PC-3 (cell line): Measurements from ENCODE around the gene AUTS2.

Source experiments
- EZH2 ChIP-seq: fragments of 300-600 bp; sonication (generic); IDR thresholded peaks from one replicate; pipeline ENCODE4 v1.6.1; 2017; ENCODE audit warnings: antibody characterized with exemption, mild to moderate bottlenecking, low read length; ENCODE audit not compliant: unreplicated experiment
- EZH2phosphoT487 ChIP-seq: fragments of 300-600 bp; sonication (generic); IDR thresholded peaks from 2 replicates; pipeline ENCODE4 v1.6.1; 2018; ENCODE audit warnings: mild to moderate bottlenecking, antibody characterized with exemption, low read length, borderline replicate concordance
- TF ChIP-seq, protein P1 (sequence below): fragments of 300-600 bp; sonication (generic); conservative IDR thresholded peaks from 2 replicates; pipeline ENCODE4 v1.5.1; 2017; ENCODE audit warnings: antibody characterized with exemption, low read depth, mild to moderate bottlenecking, low read length

DNA sequence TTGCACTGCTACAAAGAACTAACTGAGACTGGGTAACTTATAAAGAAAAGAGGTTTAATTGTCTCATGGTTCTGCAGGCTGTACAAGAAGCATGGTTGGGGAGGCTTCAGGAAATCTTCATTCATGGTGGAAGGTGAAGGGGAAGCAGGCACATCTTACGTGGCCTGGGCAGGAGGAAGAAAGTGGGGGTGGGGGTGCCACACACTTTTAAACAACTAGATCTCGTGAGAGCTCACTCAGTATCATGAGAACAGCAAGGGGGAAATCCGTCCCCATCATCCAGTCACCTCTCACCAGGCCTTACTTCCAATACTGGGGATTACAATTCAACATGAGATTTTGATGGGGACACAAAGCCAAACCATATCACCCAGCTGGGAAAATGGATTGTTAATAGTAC, 281.7 kb downstream of the AUTS2 start:
- TF ChIP-seq, protein P1, sequence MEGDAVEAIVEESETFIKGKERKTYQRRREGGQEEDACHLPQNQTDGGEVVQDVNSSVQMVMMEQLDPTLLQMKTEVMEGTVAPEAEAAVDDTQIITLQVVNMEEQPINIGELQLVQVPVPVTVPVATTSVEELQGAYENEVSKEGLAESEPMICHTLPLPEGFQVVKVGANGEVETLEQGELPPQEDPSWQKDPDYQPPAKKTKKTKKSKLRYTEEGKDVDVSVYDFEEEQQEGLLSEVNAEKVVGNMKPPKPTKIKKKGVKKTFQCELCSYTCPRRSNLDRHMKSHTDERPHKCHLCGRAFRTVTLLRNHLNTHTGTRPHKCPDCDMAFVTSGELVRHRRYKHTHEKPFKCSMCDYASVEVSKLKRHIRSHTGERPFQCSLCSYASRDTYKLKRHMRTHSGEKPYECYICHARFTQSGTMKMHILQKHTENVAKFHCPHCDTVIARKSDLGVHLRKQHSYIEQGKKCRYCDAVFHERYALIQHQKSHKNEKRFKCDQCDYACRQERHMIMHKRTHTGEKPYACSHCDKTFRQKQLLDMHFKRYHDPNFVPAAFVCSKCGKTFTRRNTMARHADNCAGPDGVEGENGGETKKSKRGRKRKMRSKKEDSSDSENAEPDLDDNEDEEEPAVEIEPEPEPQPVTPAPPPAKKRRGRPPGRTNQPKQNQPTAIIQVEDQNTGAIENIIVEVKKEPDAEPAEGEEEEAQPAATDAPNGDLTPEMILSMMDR, result no peak
- TF ChIP-seq EZH2, result no peak
- no peak for TF ChIP-seq EZH2phosphoT487
